Effector memory CD8-positive, alpha-beta T cell (primary cell): Measurements from ENCODE around the gene RSBN1L.
"Not testable (repeated sequence)": the region's sequence is repeated elsewhere in the genome, so short reads cannot be mapped to it uniquely, and the experiment has no call there.

Experiments used
- ATAC-seq: fragments of 150-1000 bp; cut with Tn5 transposase; replicated peaks from 2 replicates; pipeline ENCODE4 v1.10.0; 2021; ENCODE audit warnings: mild to moderate bottlenecking, moderate library complexity
- DNase-seq, 3 experiments: peaks; one replicate each; pipeline ENCODE4 v3.0.0; 2021
- H3K27ac Mint-ChIP-seq, 2 donors: one replicate each; pipeline ENCODE4 v1.8.0; 2022; ENCODE audit warnings: mild to moderate bottlenecking in 2 of 2, mixed read lengths in 2 of 2, moderate library complexity in 2 of 2
- H3K27me3 Mint-ChIP-seq, 2 donors: one replicate each; pipeline ENCODE4 v1.8.0; 2022; ENCODE audit warnings: mixed read lengths in 2 of 2
- H3K36me3 Mint-ChIP-seq: one replicate; pipeline ENCODE4 v1.8.0; 2022; ENCODE audit warnings: mild to moderate bottlenecking, moderate library complexity, mixed read lengths; ENCODE audit not compliant: insufficient read depth
- H3K4me1 Mint-ChIP-seq, 2 donors: one replicate each; pipeline ENCODE4 v1.8.0; 2022; ENCODE audit warnings: low read depth in 2 of 2, mixed read lengths in 2 of 2
- H3K4me3 Mint-ChIP-seq, 2 donors: one replicate each; pipeline ENCODE4 v1.8.0; 2022; ENCODE audit warnings: mild to moderate bottlenecking in 2 of 2, mixed read lengths in 2 of 2, moderate library complexity in 2 of 2
- H3K9me3 Mint-ChIP-seq, 2 donors: one replicate each; pipeline ENCODE4 v1.8.0; 2022; ENCODE audit warnings: mixed read lengths in 2 of 2

RSBN1L gene

DNA sequence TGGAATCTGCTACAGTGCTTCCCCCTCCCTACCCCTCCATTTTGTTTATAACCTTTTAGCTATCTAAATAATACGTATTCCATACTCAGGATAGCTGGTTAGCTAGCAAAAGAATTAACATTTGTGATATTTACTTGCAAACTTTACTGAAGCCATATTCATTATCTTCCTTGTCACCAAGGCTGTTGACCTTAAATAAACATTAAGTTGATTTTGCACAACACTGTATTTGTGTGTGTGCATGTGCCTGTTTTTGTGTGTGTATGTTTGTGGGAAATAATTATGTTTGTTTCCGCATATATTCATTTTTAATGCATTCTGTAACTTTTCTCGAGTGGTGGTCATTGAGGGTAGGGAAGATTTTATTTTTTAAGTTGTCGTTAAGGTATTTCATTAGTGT lies 86.1 kb downstream of the RSBN1L start:
- peaks cover 0 to 4% of the 10 kb centered on the region in 2 donors for H3K4me1 Mint-ChIP-seq
- ATAC-seq (no peak), DNase-seq (no peak)
- H3K27ac Mint-ChIP-seq = no peak overlapping the region
- H3K27me3 Mint-ChIP-seq = no peaks in the 10 kb centered on the region
- H3K4me3 Mint-ChIP-seq = no peak overlapping the region
- H3K9me3 Mint-ChIP-seq = no peaks in the 10 kb centered on the region
- H3K36me3 Mint-ChIP-seq = peaks cover 27% of the 10 kb centered on the region

DNA sequence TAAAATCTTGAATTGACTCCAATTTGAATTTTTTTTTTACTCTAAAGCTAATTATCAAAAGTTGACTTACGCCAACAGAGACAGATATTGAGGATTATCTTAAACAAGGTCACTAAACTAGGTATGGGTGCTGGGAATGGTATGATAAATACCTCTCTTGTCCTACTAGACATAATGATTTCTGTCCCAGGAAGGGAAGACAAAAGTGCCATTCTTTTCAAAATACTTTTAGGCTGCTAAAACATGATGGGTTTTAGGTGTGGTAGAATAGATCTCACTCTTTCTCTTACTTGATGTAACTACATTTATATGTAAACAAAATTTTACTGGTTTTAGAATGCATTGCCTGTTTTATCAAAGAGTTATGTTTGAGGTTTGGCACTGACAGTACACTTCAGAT lies 86.9 kb downstream of the RSBN1L start:
- peaks cover 0 to 3% of the 10 kb centered on the region in 2 donors for H3K4me1 Mint-ChIP-seq
- H3K27ac Mint-ChIP-seq = no peak overlapping the region
- ATAC-seq = no peak

DNA sequence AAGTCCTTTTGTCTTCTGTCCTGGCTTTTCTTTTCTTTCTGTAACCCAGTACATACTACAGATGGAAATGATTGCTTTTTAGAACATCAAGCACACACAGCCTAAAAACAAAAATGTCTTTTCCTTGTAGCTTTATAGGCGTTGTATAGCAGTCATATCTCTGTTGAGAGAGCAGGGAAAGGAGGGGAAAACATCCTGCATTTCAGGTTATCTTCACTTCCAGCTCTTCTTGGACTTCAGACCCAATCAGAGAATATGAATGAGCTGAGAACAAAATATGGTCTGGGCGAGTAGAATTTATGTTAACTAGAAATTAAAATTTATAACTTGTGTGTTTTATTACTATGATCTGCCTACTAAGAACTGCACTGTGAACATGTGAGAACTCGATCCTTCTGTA lies 87.3 kb downstream of the RSBN1L start:
- Mint-ChIP-seq H3K9me3 (no peaks in the 10 kb centered on the region), H3K36me3 (peaks cover 21% of the 10 kb centered on the region), H3K4me1 (peaks cover under 1 to 1% of the 10 kb centered on the region in 2 donors), H3K4me3 (no peak overlapping the region), H3K27me3 (no peaks in the 10 kb centered on the region), H3K27ac (no peak overlapping the region)
- DNase-seq (no peak), ATAC-seq (no peak)

More for the DNA sequence above, 86.9 kb downstream of the RSBN1L start:
- Mint-ChIP-seq H3K36me3 (peaks cover 25% of the 10 kb centered on the region), H3K4me3 (no peak overlapping the region), H3K27me3 (no peaks in the 10 kb centered on the region), H3K9me3 (no peaks in the 10 kb centered on the region)
- DNase-seq = no peak

DNA sequence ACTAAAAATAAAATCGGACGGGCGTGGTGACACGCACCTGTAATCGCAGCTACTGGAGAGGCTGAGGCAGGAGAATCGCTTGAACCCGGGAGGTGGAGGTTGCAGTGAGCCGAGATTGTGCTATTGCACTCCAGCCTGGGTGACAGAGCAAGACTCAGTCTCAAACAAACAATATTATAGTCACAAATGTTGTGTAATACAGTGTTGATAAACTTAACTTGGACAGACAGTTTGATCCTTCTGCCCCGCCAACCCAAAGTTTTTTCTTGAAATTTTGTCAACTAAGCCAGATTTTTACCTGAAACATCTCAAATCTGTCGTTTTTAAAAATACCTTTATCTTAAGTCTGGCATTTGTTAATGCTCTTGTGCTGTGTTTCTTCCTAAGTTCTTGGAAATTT lies 88.2 kb downstream of the RSBN1L start:
- ATAC-seq, H3K4me3 Mint-ChIP-seq, H3K4me1 Mint-ChIP-seq, H3K9me3 Mint-ChIP-seq, DNase-seq, H3K27me3 Mint-ChIP-seq: not testable (repeated sequence)
- Mint-ChIP-seq H3K27ac (peak overlapping the region in 1 of 2 donors; percentile 0), H3K36me3 (peaks cover 20% of the 10 kb centered on the region)

DNA sequence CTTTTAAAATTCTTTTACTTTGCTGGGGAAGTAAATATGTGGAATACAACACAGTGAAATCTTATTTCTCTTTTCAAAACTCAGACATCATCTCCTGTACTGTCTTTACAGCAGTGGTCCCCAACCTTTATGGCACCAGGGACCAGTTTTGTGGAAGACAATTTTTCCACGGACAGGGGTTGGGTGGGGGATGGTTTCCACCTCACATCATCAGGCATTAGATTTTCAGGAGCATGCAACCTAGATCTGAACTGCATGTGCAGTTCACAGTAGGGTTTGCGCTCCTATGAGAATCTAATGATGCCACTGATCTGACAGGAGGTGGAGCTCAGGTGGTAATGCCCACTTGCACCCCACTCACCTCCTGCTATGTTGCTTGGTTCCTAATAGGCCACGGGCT lies 89.8 kb downstream of the RSBN1L start:
- H3K36me3 Mint-ChIP-seq = peaks cover 11% of the 10 kb centered on the region
- H3K27me3 Mint-ChIP-seq = no peaks in the 10 kb centered on the region
- ATAC-seq (no peak), DNase-seq (no peak)
- no peaks in the 10 kb centered on the region for H3K9me3 Mint-ChIP-seq
- H3K4me1 Mint-ChIP-seq = peaks cover 4 to 5% of the 10 kb centered on the region in 2 donors
- no peak overlapping the region for H3K4me3 Mint-ChIP-seq
- H3K27ac Mint-ChIP-seq = peak overlapping the region; percentile 0 to 21

DNA sequence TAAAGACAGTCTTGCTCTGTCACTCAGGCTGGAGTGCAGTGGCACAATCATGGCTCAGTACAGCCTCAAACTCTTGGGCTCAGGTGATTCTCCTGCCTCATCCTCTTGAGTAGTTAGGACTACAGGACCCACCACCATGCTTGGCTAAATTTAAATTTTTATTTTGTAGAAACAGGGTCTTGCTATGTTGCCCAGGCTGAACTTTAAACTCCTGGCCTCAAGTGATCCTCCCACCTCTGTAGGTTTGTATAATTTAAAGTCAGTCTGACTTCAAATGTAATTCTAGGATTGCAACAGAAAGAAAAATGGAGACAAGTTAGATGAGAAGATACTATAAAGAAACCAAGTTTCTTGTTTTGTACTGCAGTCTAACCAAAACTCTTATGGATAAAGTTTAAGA lies 90.5 kb downstream of the RSBN1L start:
- Mint-ChIP-seq H3K27me3 (no peaks in the 10 kb centered on the region), H3K4me1 (peaks cover 4 to 5% of the 10 kb centered on the region in 2 donors), H3K4me3 (no peak overlapping the region), H3K9me3 (no peaks in the 10 kb centered on the region), H3K27ac (no peak overlapping the region), H3K36me3 (peaks cover 5% of the 10 kb centered on the region)
- DNase-seq (no peak), ATAC-seq (no peak)

DNA sequence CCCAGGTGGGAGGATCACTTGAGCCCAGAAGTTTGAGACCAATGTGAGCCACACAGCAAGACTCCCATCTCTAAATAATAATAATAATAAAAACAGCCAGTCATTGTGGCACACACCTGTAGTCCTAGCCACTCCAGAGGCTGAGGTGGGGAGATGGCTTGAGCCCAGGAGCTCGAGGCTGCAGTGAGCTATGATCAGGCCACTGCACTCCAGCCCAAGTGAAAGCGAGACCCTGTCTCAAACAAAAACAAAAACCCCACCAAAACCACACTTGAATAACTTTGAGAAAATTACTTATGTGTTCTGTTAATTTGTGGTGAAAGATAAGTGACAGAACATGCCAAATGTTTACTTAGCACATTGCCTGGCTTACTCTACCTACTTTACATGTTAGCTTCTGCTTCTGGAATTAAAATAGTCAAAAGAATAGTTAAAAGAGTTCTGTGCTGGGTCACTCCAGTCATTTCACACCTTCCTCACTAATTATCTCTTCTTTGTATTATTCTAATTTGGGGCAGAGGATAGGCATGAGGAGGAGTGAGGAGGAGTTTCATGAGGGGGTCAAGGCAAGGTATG lies 92.2 kb downstream of the RSBN1L start:
- Mint-ChIP-seq H3K27ac (peak overlapping the region; percentile 69 to 70), H3K36me3 (peaks cover 5% of the 10 kb centered on the region), H3K9me3 (no peaks in the 10 kb centered on the region), H3K4me3 (no peak overlapping the region), H3K27me3 (no peaks in the 10 kb centered on the region), H3K4me1 (peaks cover 4 to 5% of the 10 kb centered on the region in 2 donors)
- DNase-seq (no peak), ATAC-seq (no peak)

DNA sequence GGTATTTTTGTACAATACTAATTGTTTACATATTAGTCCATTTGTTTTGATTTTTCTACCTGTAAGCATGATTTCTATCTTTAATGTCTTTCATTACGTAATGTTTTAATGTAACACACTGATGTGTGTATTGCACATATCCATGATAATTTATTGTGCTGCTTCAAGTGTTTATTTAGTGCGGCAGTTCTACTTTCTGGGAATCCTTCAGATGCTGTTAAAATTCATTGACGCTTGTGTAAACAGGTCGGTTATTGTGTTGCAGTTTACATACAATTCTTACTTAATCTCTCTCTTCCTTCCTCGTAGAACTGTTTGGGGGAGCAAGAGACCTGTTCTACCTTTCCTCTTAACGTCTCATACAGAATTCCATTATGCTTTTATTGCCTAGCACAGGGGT lies 95.1 kb downstream of the RSBN1L start:
- H3K27ac Mint-ChIP-seq = no peak overlapping the region
- no peaks in the 10 kb centered on the region for H3K27me3 Mint-ChIP-seq
- ATAC-seq = no peak
- H3K4me1 Mint-ChIP-seq = peaks cover 9 to 20% of the 10 kb centered on the region in 2 donors
- no peak overlapping the region for H3K4me3 Mint-ChIP-seq
- DNase-seq = no peak
- peaks cover 8% of the 10 kb centered on the region for H3K36me3 Mint-ChIP-seq
- H3K9me3 Mint-ChIP-seq = no peaks in the 10 kb centered on the region

DNA sequence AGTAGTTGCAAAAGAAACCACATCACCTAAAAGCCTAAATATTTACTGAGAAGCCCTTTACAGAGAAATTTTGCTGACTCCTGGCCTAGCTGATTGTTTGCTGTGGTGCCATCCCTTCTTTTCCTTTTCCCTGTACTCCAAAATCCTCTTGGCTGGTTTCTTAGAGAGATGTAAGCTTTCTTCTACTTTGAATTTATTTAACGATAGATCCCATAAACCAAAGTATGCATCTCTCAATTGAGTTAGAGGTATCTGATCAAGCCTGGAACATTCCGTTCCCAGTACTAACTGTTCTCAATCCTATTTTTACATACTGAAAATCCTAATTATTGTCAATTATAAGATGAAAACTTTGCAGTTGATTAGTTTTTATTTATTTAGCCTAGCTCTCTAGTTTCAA lies 95.7 kb downstream of the RSBN1L start:
- ATAC-seq (no peak), DNase-seq (no peak)
- Mint-ChIP-seq H3K4me3 (no peak overlapping the region), H3K36me3 (peaks cover 8% of the 10 kb centered on the region), H3K27ac (no peak overlapping the region), H3K27me3 (no peaks in the 10 kb centered on the region), H3K9me3 (no peaks in the 10 kb centered on the region), H3K4me1 (peaks cover 12 to 24% of the 10 kb centered on the region in 2 donors)

DNA sequence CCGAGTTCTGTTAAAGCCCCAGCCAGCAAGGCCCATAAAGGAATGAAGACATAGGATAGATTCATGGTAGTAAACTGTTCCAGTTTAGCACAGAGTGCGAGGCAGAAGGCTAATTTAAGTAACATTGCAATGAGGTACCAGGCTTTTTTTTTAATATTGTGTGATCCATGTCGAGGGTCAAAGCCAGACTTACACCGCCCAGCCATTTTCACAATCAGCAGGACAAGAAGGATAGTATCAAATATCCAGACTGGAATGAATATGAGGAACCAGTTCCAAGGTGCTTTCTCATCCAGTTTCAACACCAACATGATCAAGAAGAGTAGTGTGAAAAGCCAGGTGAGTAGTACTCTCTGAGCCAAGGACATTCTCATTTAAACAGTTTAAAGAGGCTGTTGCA lies 97.7 kb downstream of the RSBN1L start:
- Mint-ChIP-seq H3K9me3 (no peaks in the 10 kb centered on the region), H3K27ac (peak overlapping the region in 1 of 2 donors; percentile 5), H3K27me3 (no peaks in the 10 kb centered on the region), H3K4me1 (peaks cover 16 to 30% of the 10 kb centered on the region in 2 donors), H3K4me3 (no peak overlapping the region), H3K36me3 (peaks cover 20% of the 10 kb centered on the region)
- DNase-seq (no peak), ATAC-seq (no peak)

DNA sequence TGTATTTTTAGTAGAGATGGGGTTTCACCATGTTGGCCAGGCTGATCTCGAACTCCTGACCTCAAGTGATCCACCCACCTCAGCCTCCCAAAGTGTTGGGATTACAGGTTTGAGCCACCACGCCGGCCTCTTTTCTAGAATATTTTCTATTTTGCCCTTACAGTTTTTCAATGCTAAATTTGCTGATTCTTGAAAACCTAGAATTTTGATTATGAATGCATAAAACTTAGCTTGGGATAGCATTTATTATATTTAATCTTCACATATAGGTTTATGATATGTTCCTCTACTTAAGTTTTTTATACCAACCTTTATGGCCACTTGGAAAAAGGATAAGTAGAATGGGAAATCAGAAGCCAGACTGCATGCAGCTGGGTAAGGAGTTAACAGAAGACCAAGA lies 99.8 kb downstream of the RSBN1L start:
- no peaks in the 10 kb centered on the region for H3K27me3 Mint-ChIP-seq

DNA sequence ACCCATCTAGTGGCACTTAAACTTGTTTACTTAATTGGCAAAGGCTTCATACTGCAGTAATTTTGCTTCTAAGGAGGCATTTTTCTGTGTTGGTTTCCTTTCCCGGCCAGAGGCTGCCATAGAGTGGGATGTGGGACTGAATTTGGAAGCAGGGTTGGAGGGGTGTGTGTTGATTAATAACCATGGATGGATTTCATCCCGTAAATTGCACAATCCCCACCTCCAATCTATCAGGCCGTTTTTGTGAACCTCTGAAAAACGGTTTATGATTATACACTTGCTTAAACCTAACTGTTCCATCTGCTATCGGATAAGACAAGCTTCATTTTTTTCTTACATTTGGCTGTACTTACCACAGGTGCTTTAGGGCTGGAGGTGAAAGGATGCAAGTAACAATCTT lies 100.7 kb downstream of the RSBN1L start:
- Mint-ChIP-seq H3K27ac (peak overlapping the region in 1 of 2 donors; percentile 9), H3K4me1 (peaks cover 30 to 51% of the 10 kb centered on the region in 2 donors)

More for the DNA sequence above, 99.8 kb downstream of the RSBN1L start:
- peaks cover 16% of the 10 kb centered on the region for H3K36me3 Mint-ChIP-seq
- DNase-seq (no peak), ATAC-seq (no peak)
- H3K9me3 Mint-ChIP-seq = no peaks in the 10 kb centered on the region
- H3K4me1 Mint-ChIP-seq = peaks cover 27 to 45% of the 10 kb centered on the region in 2 donors
- H3K4me3 Mint-ChIP-seq = peak overlapping the region in 1 of 2 donors; percentile 87
- peak overlapping the region in 1 of 2 donors; percentile 9 for H3K27ac Mint-ChIP-seq

DNA sequence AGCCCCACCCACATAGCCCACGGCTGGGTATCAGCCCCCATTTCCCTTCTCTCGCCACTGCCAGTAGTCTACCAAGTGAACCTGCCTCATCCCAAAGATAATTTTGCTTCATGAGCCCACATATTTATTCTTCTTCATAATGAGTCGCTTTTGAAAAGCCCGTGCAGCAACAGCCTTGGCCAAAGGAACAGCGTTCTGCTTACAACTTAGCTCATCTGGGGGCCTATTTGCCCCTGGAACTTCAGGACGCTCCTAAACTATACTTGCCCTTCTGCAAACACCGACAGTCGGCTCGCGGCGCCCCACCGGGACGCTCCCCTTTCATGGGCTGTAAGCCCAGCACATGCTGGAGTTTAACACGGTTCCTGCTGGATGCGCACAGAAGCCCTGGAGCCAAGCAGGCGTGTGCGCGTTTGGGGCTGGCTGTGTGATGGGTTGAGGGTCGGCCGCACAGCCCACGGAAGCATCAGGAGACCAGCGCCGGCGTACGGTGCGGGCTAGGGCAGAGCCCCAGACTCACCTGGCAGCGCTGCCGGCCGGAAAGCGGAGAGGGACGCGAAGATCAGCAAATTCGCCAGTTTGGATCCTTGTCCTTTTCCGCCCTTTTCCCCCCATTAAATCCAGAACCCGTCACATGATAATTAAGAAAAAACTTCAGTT lies 101.6 kb downstream of the RSBN1L start:
- no peaks in the 10 kb centered on the region for H3K27me3 Mint-ChIP-seq
- no peak for DNase-seq

More for the DNA sequence above, 100.7 kb downstream of the RSBN1L start:
- Mint-ChIP-seq H3K9me3 (no peaks in the 10 kb centered on the region), H3K36me3 (peaks cover 16% of the 10 kb centered on the region), H3K4me3 (peak overlapping the region; percentile 87 to 97), H3K27me3 (no peaks in the 10 kb centered on the region)
- ATAC-seq = no peak
- no peak for DNase-seq

DNA sequence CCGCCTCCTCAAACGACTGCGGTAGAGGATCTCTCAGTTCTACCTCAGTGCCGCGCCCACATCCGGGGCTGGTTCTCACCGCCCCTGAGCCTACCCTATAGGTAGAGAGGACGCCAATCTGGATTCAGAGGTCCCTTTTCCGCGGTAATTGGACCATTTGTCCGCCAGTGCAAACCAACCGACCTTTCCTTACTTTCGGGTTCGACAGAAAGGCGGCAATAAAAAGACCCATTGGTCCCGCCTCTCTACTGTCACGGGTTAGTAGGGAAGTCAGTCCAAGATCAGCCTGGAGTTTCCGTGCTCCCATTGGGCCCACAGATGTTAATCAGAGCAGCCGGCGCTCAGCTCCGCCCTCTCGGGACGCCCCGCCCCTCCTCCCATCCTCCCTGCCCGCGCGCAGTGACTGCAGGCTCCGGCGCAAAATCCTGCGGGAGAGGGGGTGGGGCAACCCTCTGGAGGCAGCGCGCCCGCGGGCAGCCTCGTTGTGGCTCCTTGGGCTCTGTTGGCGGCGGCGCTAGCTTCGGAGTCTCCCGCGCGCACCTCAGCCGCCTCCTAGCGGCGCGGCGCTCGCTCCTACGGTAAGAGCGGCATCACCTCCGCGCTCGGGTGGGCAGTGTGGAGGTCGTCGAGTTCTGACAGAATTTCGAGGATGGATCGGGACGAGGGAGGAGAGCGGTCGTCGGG lies 102.3 kb downstream of the RSBN1L start, which contains the start of the genes PHTF2 and TMEM60:
Gene PHTF2 (plus strand): TSS at position 380 of the 684 bp plus-strand sequence.
Gene TMEM60 (minus strand): TSS at position 41 of the 684 bp plus-strand sequence. CDS start 4,061 bp downstream, outside the sequence.
- peak; percentile 86 for ATAC-seq
- Mint-ChIP-seq H3K4me3 (peak within 1 kb of the TSS; percentile 87 to 97), H3K4me1 (peaks cover 41 to 67% of the 10 kb centered on the region in 2 donors), H3K27me3 (no peaks in the 10 kb centered on the region), H3K36me3 (peaks cover 16% of the 10 kb centered on the region), H3K9me3 (no peaks in the 10 kb centered on the region), H3K27ac (peak within 1 kb of the TSS; percentile 87 to 94)
- DNase-seq = peak; percentile 88 to 90 (median 88)

More for the DNA sequence above, 101.6 kb downstream of the RSBN1L start:
- Mint-ChIP-seq H3K9me3 (no peaks in the 10 kb centered on the region), H3K4me3 (peak overlapping the region; percentile 87 to 97), H3K27ac (peak overlapping the region; percentile 87 to 94), H3K4me1 (peaks cover 37 to 60% of the 10 kb centered on the region in 2 donors), H3K36me3 (peaks cover 16% of the 10 kb centered on the region)
- ATAC-seq = peak; percentile 35
